ENCODE data around the gene BMPER.

Gene BMPER

GRCh38 chr7:33888166-33888565, 17.2 kb upstream of the BMPER start:
- no peak for DNase-seq (ENCODE audit: low read depth)

GRCh38 chr7:33892945-33893344, 12.4 kb upstream of the BMPER start:
- DNase-seq (ENCODE audit: low read depth) = no peak

GRCh38 chr7:33893377-33893776, 12.0 kb upstream of the BMPER start:
- DNase-seq (ENCODE audit: low read depth) = no peak

GRCh38 chr7:33895025-33895804, 10.1 kb upstream of the BMPER start:
- DNase-seq (ENCODE audit: low read depth) = peak; percentile 32

GRCh38 chr7:33900501-33900900, 4.8 kb upstream of the BMPER start:
- DNase-seq (ENCODE audit: low read depth) = no peak

GRCh38 chr7:33901199-33901598, 4.1 kb upstream of the BMPER start:
- DNase-seq (ENCODE audit: low read depth) = no peak

GRCh38 chr7:33901847-33902246, 3.5 kb upstream of the BMPER start:
- no peak for DNase-seq (ENCODE audit: low read depth)

- DNase-seq (ENCODE audit: low read depth) = no peak
Measured at GRCh38 chr7:33902746-33903145, 2.6 kb upstream of the BMPER start.

GRCh38 chr7:33903791-33904680, 1.3 kb upstream of the BMPER start:
- no peak for DNase-seq (ENCODE audit: low read depth)

- DNase-seq (ENCODE audit: low read depth) = no peak
Measured at GRCh38 chr7:33904681-33905388, 504 bp upstream of the BMPER start.

- no peak for DNase-seq (ENCODE audit: low read depth)
Measured at GRCh38 chr7:33906697-33907096, 1.4 kb downstream of the BMPER start.

- no peak for DNase-seq (ENCODE audit: low read depth)
Measured at GRCh38 chr7:33907625-33908024, 2.3 kb downstream of the BMPER start.

GRCh38 chr7:33909318-33909717, 4.0 kb downstream of the BMPER start:
- no peak for DNase-seq (ENCODE audit: low read depth)

- DNase-seq (ENCODE audit: low read depth) = no peak
Measured at GRCh38 chr7:33909755-33910154, 4.4 kb downstream of the BMPER start.

- no peak for DNase-seq (ENCODE audit: low read depth)
Measured at GRCh38 chr7:33910756-33911155, 5.4 kb downstream of the BMPER start.

- no peak for DNase-seq (ENCODE audit: low read depth)
Measured at GRCh38 chr7:33916357-33917081, 11.2 kb downstream of the BMPER start.

- no peak for DNase-seq (ENCODE audit: low read depth)
Measured at GRCh38 chr7:33917661-33918060, 12.3 kb downstream of the BMPER start.

- DNase-seq (ENCODE audit: low read depth) = no peak
Measured at GRCh38 chr7:33918438-33919143, 13.3 kb downstream of the BMPER start.

- no peak for DNase-seq (ENCODE audit: low read depth)
Measured at GRCh38 chr7:33919449-33919848, 14.1 kb downstream of the BMPER start.

- no peak for DNase-seq (ENCODE audit: low read depth)
Measured at GRCh38 chr7:33921216-33921938, 16.0 kb downstream of the BMPER start.

- no peak for DNase-seq (ENCODE audit: low read depth)
Measured at GRCh38 chr7:33922820-33923219, 17.5 kb downstream of the BMPER start.

Measured in non-pigmented ciliary epithelial cell (primary cell).